Effector memory CD4-positive, alpha-beta T cell (primary cell): ENCODE data around the gene TIAM2.

Experiments used
- DNase-seq, 3 donors: peaks; one replicate each; pipeline ENCODE4 v3.0.0-alpha.2; 2020
- H3K27ac ChIP-seq: 2 replicates; pipeline ENCODE4 v1.7.0; 2013; ENCODE audit warnings: mild to moderate bottlenecking, low read length, moderate library complexity; ENCODE audit not compliant: insufficient read depth, poor library complexity, severe bottlenecking
- H3K27me3 ChIP-seq: replicated peaks from 2 replicates; pipeline ENCODE4 v1.7.0; 2013; ENCODE audit warnings: mild to moderate bottlenecking, low read length; ENCODE audit not compliant: insufficient read depth, control insufficient read depth, poor library complexity, severe bottlenecking
- H3K36me3 ChIP-seq: 2 replicates; pipeline ENCODE4 v1.7.0; 2013; ENCODE audit warnings: mild to moderate bottlenecking, low read length, moderate library complexity; ENCODE audit not compliant: control insufficient read depth, insufficient read depth
- H3K4me1 ChIP-seq: 2 replicates; pipeline ENCODE4 v1.7.0; 2013; ENCODE audit warnings: low read length, mild to moderate bottlenecking; ENCODE audit not compliant: control insufficient read depth, insufficient read depth, poor library complexity, severe bottlenecking
- H3K4me3 ChIP-seq: 2 replicates; pipeline ENCODE4 v1.7.0; 2013; ENCODE audit warnings: low read length, low read depth, mild to moderate bottlenecking; ENCODE audit not compliant: insufficient read depth, poor library complexity, severe bottlenecking
- H3K9me3 ChIP-seq: 2 replicates; pipeline ENCODE4 v1.7.0; 2013; ENCODE audit warnings: mild to moderate bottlenecking, low read length, moderate library complexity; ENCODE audit not compliant: control insufficient read depth

TIAM2 gene

DNA sequence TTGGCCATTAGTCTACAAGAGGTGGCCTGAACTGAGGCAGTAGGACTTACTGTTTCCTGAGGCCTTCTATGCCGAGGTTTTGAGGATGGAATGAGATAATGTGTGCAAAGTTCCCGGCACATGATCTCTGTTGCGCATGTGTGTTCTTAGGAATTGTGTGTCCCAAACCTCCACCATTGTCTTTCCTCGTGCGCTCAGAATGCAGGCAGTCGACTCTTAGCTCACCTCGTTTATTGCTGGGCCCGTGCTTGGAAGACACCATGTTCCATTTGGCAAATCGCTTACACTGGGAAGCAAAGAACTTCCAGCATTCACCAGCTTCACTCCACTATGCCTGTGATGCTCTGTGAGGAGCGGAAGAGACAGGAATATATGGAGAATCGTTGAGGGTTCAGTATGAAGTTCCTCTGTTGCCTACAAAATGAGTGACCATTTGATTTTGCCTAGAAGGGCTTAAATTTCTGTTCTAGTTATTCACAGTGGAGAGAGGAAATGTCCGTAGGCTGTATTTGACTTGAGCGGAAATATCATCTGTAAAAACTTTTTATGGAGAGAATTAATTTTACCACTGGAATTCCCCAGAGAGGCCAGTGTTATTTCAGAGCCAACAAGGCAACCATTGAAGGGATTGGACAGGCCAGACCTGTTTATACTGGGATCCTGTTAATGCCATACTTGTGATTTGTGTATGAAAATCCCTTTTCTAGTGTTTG, 193.0 kb downstream of the TIAM2 start:
- no peak overlapping the region for H3K4me3 ChIP-seq
- no peak overlapping the region for H3K27ac ChIP-seq
- peaks cover 10% of the 10 kb centered on the region for H3K4me1 ChIP-seq

DNA sequence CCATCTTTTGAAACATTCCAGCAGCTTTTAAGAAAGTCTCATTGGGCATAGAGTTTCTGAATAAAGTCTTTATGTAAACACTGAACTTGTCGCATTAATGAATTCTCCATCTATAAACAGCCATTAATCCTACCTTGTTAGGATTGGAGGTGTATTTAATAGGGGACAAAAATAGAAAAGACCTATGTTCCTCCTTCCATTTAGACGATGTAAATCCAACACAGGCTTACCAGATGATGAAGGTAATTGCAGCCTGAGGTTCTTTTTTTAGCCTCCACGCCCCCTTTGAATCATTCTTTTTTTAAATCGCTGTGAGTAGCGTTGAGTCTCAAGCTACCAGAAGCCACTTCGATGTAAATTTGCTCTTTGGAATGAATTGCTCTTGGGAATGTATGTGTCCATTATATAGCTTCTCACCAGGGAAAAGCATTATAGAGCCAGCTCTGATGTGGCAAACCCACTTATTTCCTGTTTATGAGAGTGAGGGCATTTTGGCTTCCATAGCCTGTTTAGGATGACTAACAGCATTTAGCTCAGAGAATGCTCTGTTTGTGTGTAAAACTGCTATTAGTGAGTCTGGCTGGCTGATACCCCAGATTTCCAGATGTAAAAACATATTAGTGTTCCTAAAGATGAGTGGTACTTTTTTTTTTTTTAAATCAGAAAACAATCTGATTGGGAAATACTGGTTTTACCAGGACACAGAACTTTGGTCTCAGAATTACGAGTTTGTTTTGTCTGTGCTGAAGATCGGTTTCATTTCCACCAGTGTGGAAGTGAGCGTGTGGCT, 193.8 kb downstream of the TIAM2 start:
- Histone ChIP-seq H3K9me3 (no peaks in the 10 kb centered on the region), H3K4me3 (no peak overlapping the region), H3K27me3 (no peaks in the 10 kb centered on the region), H3K27ac (no peak overlapping the region), H3K36me3 (no peaks in the 10 kb centered on the region), H3K4me1 (peaks cover 10% of the 10 kb centered on the region)
- no peak for DNase-seq

More for the DNA sequence above, 193.0 kb downstream of the TIAM2 start:
- DNase-seq, result no peak
- Histone ChIP-seq H3K36me3 (no peaks in the 10 kb centered on the region), H3K9me3 (no peaks in the 10 kb centered on the region), H3K27me3 (no peaks in the 10 kb centered on the region)

GRCh38 chr6:155190677-155191076, 195.6 kb downstream of the TIAM2 start:
- Histone ChIP-seq H3K36me3 (no peaks in the 10 kb centered on the region), H3K4me3 (no peak overlapping the region), H3K27me3 (peaks cover 2% of the 10 kb centered on the region), H3K9me3 (no peaks in the 10 kb centered on the region), H3K4me1 (peaks cover 10% of the 10 kb centered on the region), H3K27ac (no peak overlapping the region)
- DNase-seq, result no peak

GRCh38 chr6:155193526-155193925, 198.4 kb downstream of the TIAM2 start:
- no peak overlapping the region for H3K4me3 ChIP-seq
- peaks cover 2% of the 10 kb centered on the region for H3K27me3 ChIP-seq
- H3K9me3 ChIP-seq, result no peaks in the 10 kb centered on the region
- H3K27ac ChIP-seq, result no peak overlapping the region
- H3K4me1 ChIP-seq, result peaks cover 5% of the 10 kb centered on the region
- DNase-seq, result no peak
- no peaks in the 10 kb centered on the region for H3K36me3 ChIP-seq

GRCh38 chr6:155194399-155194798, 199.3 kb downstream of the TIAM2 start:
- Histone ChIP-seq H3K27ac (no peak overlapping the region), H3K4me3 (no peak overlapping the region), H3K27me3 (peaks cover 2% of the 10 kb centered on the region), H3K9me3 (no peaks in the 10 kb centered on the region), H3K36me3 (no peaks in the 10 kb centered on the region), H3K4me1 (no peaks in the 10 kb centered on the region)
- DNase-seq, result no peak

DNA sequence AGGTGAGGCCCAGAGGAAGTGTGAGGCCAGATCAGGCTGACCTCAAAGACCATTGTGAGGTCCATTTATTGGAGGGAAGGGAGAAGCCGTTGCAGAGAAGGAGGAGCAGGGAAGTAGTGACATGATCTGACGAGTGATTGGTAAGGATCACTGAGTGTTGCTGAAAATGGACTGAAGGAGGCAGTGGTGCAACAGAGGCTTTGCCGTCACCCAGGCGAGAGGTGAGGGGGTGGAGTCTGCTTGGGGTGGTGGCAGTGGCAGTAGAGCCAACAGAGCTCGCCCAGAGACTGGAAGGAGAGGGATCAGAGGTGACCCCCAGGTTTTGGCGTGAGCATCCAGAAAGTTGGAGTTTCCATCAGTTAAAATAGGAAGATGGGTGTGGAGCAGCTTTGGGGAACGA, 200.8 kb downstream of the TIAM2 start:
- H3K4me1 ChIP-seq, result no peaks in the 10 kb centered on the region
- DNase-seq, result no peak
- H3K4me3 ChIP-seq, result no peak overlapping the region
- H3K27ac ChIP-seq, result no peak overlapping the region
- no peaks in the 10 kb centered on the region for H3K9me3 ChIP-seq
- peaks cover 2% of the 10 kb centered on the region for H3K27me3 ChIP-seq
- H3K36me3 ChIP-seq, result no peaks in the 10 kb centered on the region

DNA sequence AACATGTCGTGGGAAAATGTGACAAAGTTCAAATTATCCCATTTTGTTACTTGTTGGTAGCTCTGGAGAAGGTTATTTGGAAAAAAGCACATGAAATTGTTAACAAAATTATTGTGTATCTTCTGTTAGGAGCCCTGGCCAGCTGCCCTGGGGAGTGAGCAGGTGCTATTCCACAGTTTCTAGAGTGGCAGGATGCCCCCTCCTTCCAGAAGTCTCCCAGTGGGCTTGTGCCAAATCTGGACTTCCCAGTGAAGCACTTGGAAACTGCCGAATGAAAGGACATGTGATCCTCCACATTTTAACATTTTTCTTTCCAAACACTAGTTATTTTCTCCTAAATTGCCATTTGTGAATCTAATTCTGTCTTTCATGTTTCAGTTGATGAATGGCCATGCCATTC, 201.8 kb downstream of the TIAM2 start:
- DNase-seq, result no peak
- H3K9me3 ChIP-seq, result no peaks in the 10 kb centered on the region

GRCh38 chr6:155197932-155198331, 202.8 kb downstream of the TIAM2 start:
- no peak overlapping the region for H3K27ac ChIP-seq
- H3K4me3 ChIP-seq, result no peak overlapping the region
- peaks cover 2% of the 10 kb centered on the region for H3K27me3 ChIP-seq
- DNase-seq, result no peak
- H3K4me1 ChIP-seq, result no peaks in the 10 kb centered on the region
- no peaks in the 10 kb centered on the region for H3K9me3 ChIP-seq
- no peaks in the 10 kb centered on the region for H3K36me3 ChIP-seq

More for the DNA sequence above, 201.8 kb downstream of the TIAM2 start:
- Histone ChIP-seq H3K27ac (no peak overlapping the region), H3K4me1 (no peaks in the 10 kb centered on the region), H3K36me3 (no peaks in the 10 kb centered on the region), H3K4me3 (no peak overlapping the region), H3K27me3 (peaks cover 2% of the 10 kb centered on the region)

- no peaks in the 10 kb centered on the region for H3K27me3 ChIP-seq
- H3K9me3 ChIP-seq, result no peaks in the 10 kb centered on the region
- H3K4me1 ChIP-seq, result no peaks in the 10 kb centered on the region
- no peak overlapping the region for H3K4me3 ChIP-seq
- H3K36me3 ChIP-seq, result no peaks in the 10 kb centered on the region
- no peak overlapping the region for H3K27ac ChIP-seq
- no peak for DNase-seq
These were observed 204.9 kb downstream of the TIAM2 start for GRCh38 chr6:155200012-155200411.

DNA sequence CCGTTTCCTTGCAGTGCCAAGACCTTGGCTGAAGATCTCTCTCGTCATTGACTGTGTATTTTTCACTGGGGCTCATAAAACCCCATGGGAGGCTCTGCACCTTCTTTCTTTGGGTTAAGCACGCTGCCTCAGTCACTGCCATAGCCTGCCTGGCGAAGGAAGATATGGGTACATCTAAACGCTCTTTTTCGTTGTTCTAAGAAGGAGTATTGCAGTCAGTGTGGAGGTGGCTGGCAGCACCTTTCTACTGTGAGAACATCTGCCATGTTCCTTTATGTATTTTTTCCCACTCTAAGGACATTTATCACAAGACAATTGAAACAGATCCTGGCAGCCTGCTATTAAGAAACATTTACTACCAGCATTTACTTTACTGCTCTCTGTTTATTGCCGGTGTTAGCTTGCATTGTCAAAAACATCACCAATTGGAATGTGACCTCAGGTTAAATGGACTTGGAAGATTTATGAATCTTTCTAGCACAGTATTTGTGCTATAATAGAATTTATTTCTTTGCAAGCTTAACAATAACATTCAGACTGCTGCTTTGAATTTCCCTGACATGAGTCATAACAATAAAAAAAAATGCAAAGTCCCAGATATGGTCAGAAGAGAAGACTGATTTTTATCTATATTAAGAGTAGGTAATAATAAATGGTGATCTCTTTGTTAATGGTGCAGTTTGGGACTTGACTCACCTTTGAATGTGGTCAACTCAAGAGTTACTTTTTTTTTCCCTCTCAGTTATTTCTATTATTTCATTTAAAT, 206.5 kb downstream of the TIAM2 start:
- no peaks in the 10 kb centered on the region for H3K36me3 ChIP-seq
- H3K27me3 ChIP-seq, result no peaks in the 10 kb centered on the region
- H3K4me1 ChIP-seq, result no peaks in the 10 kb centered on the region
- no peak overlapping the region for H3K4me3 ChIP-seq
- H3K27ac ChIP-seq, result no peak overlapping the region
- H3K9me3 ChIP-seq, result no peaks in the 10 kb centered on the region
- DNase-seq, result no peak
